Urinary bladder (tissue), 4 donors: Measurements from ENCODE around the gene THADA. TPM values are rescaled to one million over a fixed set of nuclear protein-coding genes. Genes with fewer than 3 reads are reported as not detected.
A peak's percentile ranks its signal among the peaks of the same experiment; 100 is the strongest.
"Not testable (repeated sequence)": the region's sequence is repeated elsewhere in the genome, so short reads cannot be mapped to it uniquely, and the experiment has no call there.

ENCODE experiments used
- DNase-seq: peaks from one replicate; pipeline ENCODE4 v3.0.0-alpha.2; 2015; ENCODE audit errors: extremely low spot score
- H3K27ac ChIP-seq: one replicate; pipeline ENCODE4 v1.5.1; 2013; ENCODE audit warnings: low read depth, mild to moderate bottlenecking, moderate library complexity
- H3K36me3 ChIP-seq: one replicate; pipeline ENCODE4 v1.6.1; 2013; ENCODE audit warnings: mild to moderate bottlenecking, moderate library complexity; ENCODE audit not compliant: insufficient read depth
- H3K4me1 ChIP-seq: one replicate; pipeline ENCODE4 v1.6.1; 2013; ENCODE audit warnings: mild to moderate bottlenecking, moderate library complexity; ENCODE audit not compliant: insufficient read depth
- H3K4me3 ChIP-seq: one replicate; pipeline ENCODE4 v1.5.1; 2013; ENCODE audit warnings: low read depth, low read length
- WGBS: extraction: QIAGEN DNeasy Blood & Tissue Kit; methylation state at CpG from one replicate; pipeline ENCODE4 v1.1.7; 2013; 5-methylcytosine and 5-hydroxymethylcytosine counted together
- polyA plus RNA-seq: library from polyadenylated mRNA; stranded (reverse); fragments of 200-250 nt; gene quantifications from one replicate; pipeline ENCODE4 v1.2.3, GENCODE V29; 2013
- total RNA-seq: library from RNA; depleted of rRNA; stranded (reverse); fragments of >200 nt; gene quantifications from one replicate; pipeline ENCODE4 v1.2.3, GENCODE V29; 2014
- donor health status: healthy with polysubstance abuse.
- donor health status: healthy.

The THADA gene
- 71.6 TPM for total RNA-seq
- polyA plus RNA-seq, result 12.2 TPM

- Histone ChIP-seq H3K27ac (peak within 1 kb of the TSS; percentile 87), H3K36me3 (peaks cover 3% of the 10 kb centered on the region), H3K4me3 (peak within 1 kb of the TSS; percentile 58), H3K4me1 (no peaks in the 10 kb centered on the region)
- under 1% methylated on average over 52 of the region's 52 CpGs for WGBS
- peak; percentile 97 for DNase-seq
Measured at GRCh38 chr2:43595603-43596412, at the start of gene THADA. THADA (minus strand) TSS chr2:43596038; CDS start chr2:43592392, 3,646 bp downstream.

GRCh38 chr2:43643680-43644079 lies 47.8 kb upstream of the THADA start:
- no peaks in the 10 kb centered on the region for H3K4me1 ChIP-seq
- no peak overlapping the region for H3K4me3 ChIP-seq
- H3K27ac ChIP-seq, result no peak overlapping the region
- WGBS, result 96% methylated on average over 1 of the region's 1 CpG
- no peaks in the 10 kb centered on the region for H3K36me3 ChIP-seq
- DNase-seq, result no peak

GRCh38 chr2:43642363-43642762 lies 46.5 kb upstream of the THADA start:
- WGBS, result 61% methylated on average over 2 of the region's 2 CpGs
- H3K36me3 ChIP-seq, result no peaks in the 10 kb centered on the region
- DNase-seq, result no peak
- no peak overlapping the region for H3K27ac ChIP-seq
- no peaks in the 10 kb centered on the region for H3K4me1 ChIP-seq
- H3K4me3 ChIP-seq, result no peak overlapping the region

GRCh38 chr2:43637030-43637803 lies 41.4 kb upstream of the THADA start, which contains the start of gene PLEKHH2:
PLEKHH2 (plus strand) TSS chr2:43637260; CDS start chr2:43644674, 7,414 bp downstream.
- DNase-seq, result peak; percentile 69
- no peaks in the 10 kb centered on the region for H3K4me1 ChIP-seq
- peak within 1 kb of the TSS; percentile 80 for H3K27ac ChIP-seq
- H3K4me3 ChIP-seq, result peak within 1 kb of the TSS; percentile 73
- H3K36me3 ChIP-seq, result no peaks in the 10 kb centered on the region
- under 1% methylated on average over 75 of the region's 75 CpGs for WGBS

- H3K27ac ChIP-seq, result no peak overlapping the region
- DNase-seq, result no peak
- no peaks in the 10 kb centered on the region for H3K36me3 ChIP-seq
- 27% methylated on average over 10 of the region's 10 CpGs for WGBS
- H3K4me3 ChIP-seq, result peak overlapping the region; percentile 73
- no peaks in the 10 kb centered on the region for H3K4me1 ChIP-seq
Measured at GRCh38 chr2:43636621-43637020, 40.8 kb upstream of the THADA start.

GRCh38 chr2:43636153-43636552 lies 40.3 kb upstream of the THADA start:
- WGBS, result 96% methylated on average over 12 of the region's 12 CpGs

GRCh38 chr2:43634604-43635306 lies 38.9 kb upstream of the THADA start:
- Histone ChIP-seq H3K36me3 (no peaks in the 10 kb centered on the region), H3K4me1 (no peaks in the 10 kb centered on the region), H3K4me3 (no peak overlapping the region), H3K27ac (no peak overlapping the region)
- 28% methylated on average over 6 of the region's 6 CpGs for WGBS
- DNase-seq, result peak; percentile 77

More at GRCh38 chr2:43636153-43636552, 40.3 kb upstream of the THADA start:
- H3K4me1 ChIP-seq, H3K36me3 ChIP-seq, H3K27ac ChIP-seq, DNase-seq, H3K4me3 ChIP-seq: not testable (repeated sequence)

- Histone ChIP-seq H3K36me3 (no peaks in the 10 kb centered on the region), H3K4me1 (no peaks in the 10 kb centered on the region)
- DNase-seq, result no peak
Measured at GRCh38 chr2:43631618-43632317, 35.9 kb upstream of the THADA start.

GRCh38 chr2:43622931-43623451 lies 27.2 kb upstream of the THADA start:
- H3K4me3 ChIP-seq, result no peak overlapping the region

More at GRCh38 chr2:43631618-43632317, 35.9 kb upstream of the THADA start:
- no peak overlapping the region for H3K4me3 ChIP-seq
- WGBS, result 74% methylated on average over 11 of the region's 11 CpGs
- no peak overlapping the region for H3K27ac ChIP-seq

GRCh38 chr2:43619511-43619910 lies 23.7 kb upstream of the THADA start:
- 92% methylated on average over 10 of the region's 10 CpGs for WGBS
- H3K27ac ChIP-seq, result no peak overlapping the region
- no peaks in the 10 kb centered on the region for H3K36me3 ChIP-seq
- H3K4me3 ChIP-seq, result no peak overlapping the region
- H3K4me1 ChIP-seq, result no peaks in the 10 kb centered on the region
- DNase-seq, result no peak

More at GRCh38 chr2:43622931-43623451, 27.2 kb upstream of the THADA start:
- DNase-seq, result no peak
- 44% methylated on average over 6 of the region's 6 CpGs for WGBS
- Histone ChIP-seq H3K4me1 (no peaks in the 10 kb centered on the region), H3K36me3 (no peaks in the 10 kb centered on the region), H3K27ac (no peak overlapping the region)

GRCh38 chr2:43616967-43617680 lies 21.3 kb upstream of the THADA start:
- Histone ChIP-seq H3K27ac (no peak overlapping the region), H3K4me3 (no peak overlapping the region), H3K36me3 (no peaks in the 10 kb centered on the region), H3K4me1 (no peaks in the 10 kb centered on the region)
- DNase-seq, result no peak
- WGBS, result 77% methylated on average over 5 of the region's 5 CpGs

GRCh38 chr2:43612944-43613343 lies 17.1 kb upstream of the THADA start:
- no peak for DNase-seq
- no peak overlapping the region for H3K4me3 ChIP-seq
- no peaks in the 10 kb centered on the region for H3K4me1 ChIP-seq
- no peaks in the 10 kb centered on the region for H3K36me3 ChIP-seq
- no peak overlapping the region for H3K27ac ChIP-seq
- WGBS, result 59% methylated on average over 7 of the region's 7 CpGs
